Measurements from ENCODE around the gene CTNND2.

The CTNND2 gene

DNA sequence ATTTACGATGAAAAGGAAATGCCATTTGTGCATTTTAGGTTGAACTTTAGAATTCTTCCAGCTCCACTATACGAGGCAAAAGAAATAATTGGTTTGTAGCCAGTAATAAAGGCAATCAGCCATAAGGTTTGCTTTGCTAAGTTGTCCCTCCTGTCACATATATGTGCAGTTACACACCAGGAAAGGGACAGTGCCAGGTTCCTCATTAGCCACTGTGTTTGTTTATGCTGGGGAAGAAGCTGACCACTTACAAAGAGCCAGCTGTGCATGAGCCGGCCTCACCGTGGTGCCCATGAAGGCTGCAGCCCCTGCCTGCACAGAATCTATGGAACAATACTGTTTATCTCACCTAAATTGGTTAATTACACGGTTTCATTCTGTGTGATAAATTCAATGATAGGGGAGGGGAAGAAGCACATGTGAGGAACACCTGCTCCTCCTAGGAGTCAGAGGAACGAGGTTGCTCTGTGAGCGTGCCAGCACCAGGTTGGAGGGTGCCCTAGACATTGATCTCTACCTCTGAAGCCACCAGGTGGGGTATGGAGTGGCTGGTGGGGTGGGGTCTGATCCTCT is 969.4 kb downstream of the CTNND2 start:
- no peaks in the 10 kb centered on the region for H3K36me3 ChIP-seq (ENCODE audit: control insufficient read depth, low read length)
- H3K27ac ChIP-seq (ENCODE audit: low read depth, low read length) = no peak overlapping the region
- no peaks in the 10 kb centered on the region for H3K79me2 ChIP-seq (ENCODE audit: control insufficient read depth, low read length)
- no peaks in the 10 kb centered on the region for H3K4me1 ChIP-seq (ENCODE audit: control insufficient read depth, low read length)
- no peaks in the 10 kb centered on the region for H3K27me3 ChIP-seq (ENCODE audit: control insufficient read depth, low read length)
- H3K9me2 ChIP-seq (replicated peaks; ENCODE audit: control insufficient read depth, low read length) = no peaks in the 10 kb centered on the region
- H3K4me2 ChIP-seq (ENCODE audit: low read length) = no peak overlapping the region
- TF ChIP-seq, protein P1, sequence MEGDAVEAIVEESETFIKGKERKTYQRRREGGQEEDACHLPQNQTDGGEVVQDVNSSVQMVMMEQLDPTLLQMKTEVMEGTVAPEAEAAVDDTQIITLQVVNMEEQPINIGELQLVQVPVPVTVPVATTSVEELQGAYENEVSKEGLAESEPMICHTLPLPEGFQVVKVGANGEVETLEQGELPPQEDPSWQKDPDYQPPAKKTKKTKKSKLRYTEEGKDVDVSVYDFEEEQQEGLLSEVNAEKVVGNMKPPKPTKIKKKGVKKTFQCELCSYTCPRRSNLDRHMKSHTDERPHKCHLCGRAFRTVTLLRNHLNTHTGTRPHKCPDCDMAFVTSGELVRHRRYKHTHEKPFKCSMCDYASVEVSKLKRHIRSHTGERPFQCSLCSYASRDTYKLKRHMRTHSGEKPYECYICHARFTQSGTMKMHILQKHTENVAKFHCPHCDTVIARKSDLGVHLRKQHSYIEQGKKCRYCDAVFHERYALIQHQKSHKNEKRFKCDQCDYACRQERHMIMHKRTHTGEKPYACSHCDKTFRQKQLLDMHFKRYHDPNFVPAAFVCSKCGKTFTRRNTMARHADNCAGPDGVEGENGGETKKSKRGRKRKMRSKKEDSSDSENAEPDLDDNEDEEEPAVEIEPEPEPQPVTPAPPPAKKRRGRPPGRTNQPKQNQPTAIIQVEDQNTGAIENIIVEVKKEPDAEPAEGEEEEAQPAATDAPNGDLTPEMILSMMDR (IDR thresholded peaks at IDR 0.05; ENCODE audit: low read depth, low read length, poor library complexity, severe bottlenecking) = no peak
- TF ChIP-seq EZH2phosphoT487 (IDR thresholded peaks at IDR 0.05; ENCODE audit: borderline replicate concordance, low read length) = no peak
- no peak overlapping the region for H3K4me3 ChIP-seq (ENCODE audit: low read length)
- no peaks in the 10 kb centered on the region for H4K20me1 ChIP-seq (ENCODE audit: control insufficient read depth, insufficient read depth, low read depth, low read length)
- H3F3A ChIP-seq (ENCODE audit: control insufficient read depth, insufficient read depth) = no peaks in the 10 kb centered on the region
- no peaks in the 10 kb centered on the region for H3K9me3 ChIP-seq (ENCODE audit: control insufficient read depth, insufficient read depth, low read length)

DNA sequence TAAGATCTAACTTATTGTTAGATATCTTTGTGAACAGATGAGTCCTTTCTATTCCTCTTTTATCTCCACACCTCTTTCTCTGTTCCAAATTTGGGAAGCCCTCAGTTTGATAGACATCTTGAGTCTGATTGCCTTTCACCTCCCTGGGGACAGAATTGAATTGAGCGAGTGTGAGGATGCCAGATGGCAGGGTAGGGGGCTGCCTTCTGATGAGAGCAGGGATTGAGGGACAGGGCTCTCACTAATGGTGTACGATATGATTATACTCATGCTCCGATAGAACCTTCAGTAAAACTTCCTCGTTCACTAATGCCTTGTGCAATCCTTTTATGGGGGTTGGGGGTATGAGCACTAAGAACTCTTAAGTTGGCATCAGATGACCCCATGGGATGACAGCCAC is 971.1 kb downstream of the CTNND2 start:
- no peaks in the 10 kb centered on the region for H3K9me3 ChIP-seq (ENCODE audit: control insufficient read depth, insufficient read depth, low read length)
- H4K20me1 ChIP-seq (ENCODE audit: control insufficient read depth, insufficient read depth, low read depth, low read length) = no peaks in the 10 kb centered on the region
- H3K4me1 ChIP-seq (ENCODE audit: control insufficient read depth, low read length) = no peaks in the 10 kb centered on the region
- H3K27me3 ChIP-seq (ENCODE audit: control insufficient read depth, low read length) = no peaks in the 10 kb centered on the region
- H3K4me3 ChIP-seq (ENCODE audit: low read length) = no peak overlapping the region
- no peak overlapping the region for H3K27ac ChIP-seq (ENCODE audit: low read depth, low read length)
- no peaks in the 10 kb centered on the region for H3K36me3 ChIP-seq (ENCODE audit: control insufficient read depth, low read length)
- no peaks in the 10 kb centered on the region for H3F3A ChIP-seq (ENCODE audit: control insufficient read depth, insufficient read depth)
- no peaks in the 10 kb centered on the region for H3K79me2 ChIP-seq (ENCODE audit: control insufficient read depth, low read length)
- H3K4me2 ChIP-seq (ENCODE audit: low read length) = no peak overlapping the region
- H3K9me2 ChIP-seq (replicated peaks; ENCODE audit: control insufficient read depth, low read length) = no peaks in the 10 kb centered on the region
- TF ChIP-seq, protein P1 (IDR thresholded peaks at IDR 0.05; ENCODE audit: low read depth, low read length, poor library complexity, severe bottlenecking) = no peak
- no peak for TF ChIP-seq EZH2phosphoT487 (IDR thresholded peaks at IDR 0.05; ENCODE audit: borderline replicate concordance, low read length)

DNA sequence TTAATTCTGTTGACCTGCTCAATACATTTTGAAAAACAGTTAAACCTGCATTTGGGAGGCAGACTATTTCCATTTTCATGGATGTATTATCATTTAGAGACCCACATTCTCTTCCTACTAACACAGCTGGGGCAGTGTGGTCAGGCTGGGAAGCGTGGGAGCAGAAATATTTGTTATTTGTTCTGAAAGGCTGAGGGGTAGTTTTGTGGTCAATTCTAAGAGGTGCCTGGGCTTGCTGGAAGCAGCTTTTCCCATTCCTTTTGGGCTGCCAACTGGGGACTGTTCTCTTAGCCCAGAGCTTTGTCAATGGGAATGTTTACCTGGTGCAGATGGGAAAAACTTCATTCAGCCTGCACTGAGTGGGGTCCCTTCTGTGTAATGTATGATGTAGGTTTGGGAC is 971.8 kb downstream of the CTNND2 start:
- Histone ChIP-seq H3K27ac (ENCODE audit: low read depth, low read length) (no peak overlapping the region), H3K9me2 (replicated peaks; ENCODE audit: control insufficient read depth, low read length) (no peaks in the 10 kb centered on the region), H3K79me2 (ENCODE audit: control insufficient read depth, low read length) (no peaks in the 10 kb centered on the region), H3K9me3 (ENCODE audit: control insufficient read depth, insufficient read depth, low read length) (no peaks in the 10 kb centered on the region), H3F3A (ENCODE audit: control insufficient read depth, insufficient read depth) (no peaks in the 10 kb centered on the region), H3K4me3 (ENCODE audit: low read length) (no peak overlapping the region), H3K4me2 (ENCODE audit: low read length) (no peak overlapping the region), H3K36me3 (ENCODE audit: control insufficient read depth, low read length) (no peaks in the 10 kb centered on the region), H3K27me3 (ENCODE audit: control insufficient read depth, low read length) (no peaks in the 10 kb centered on the region), H3K4me1 (ENCODE audit: control insufficient read depth, low read length) (no peaks in the 10 kb centered on the region), H4K20me1 (ENCODE audit: control insufficient read depth, insufficient read depth, low read depth, low read length) (no peaks in the 10 kb centered on the region)
- TF ChIP-seq EZH2phosphoT487 (IDR thresholded peaks at IDR 0.05; ENCODE audit: borderline replicate concordance, low read length) = no peak
- TF ChIP-seq, protein P1 (IDR thresholded peaks at IDR 0.05; ENCODE audit: low read depth, low read length, poor library complexity, severe bottlenecking) = no peak

Measured in DOHH2 (cell line).